HG02840 (cell line): ENCODE results near the gene WDR27.

Experiments
- ATAC-seq: cut with Tn5 transposase; IDR thresholded peaks from one replicate; pipeline ENCODE4 v1.9.1; 2021; ENCODE audit warnings: mild to moderate bottlenecking, moderate library complexity, moderate number of reproducible peaks; ENCODE audit not compliant: unreplicated experiment, low FRiP score

Gene WDR27

GRCh38 chr6:169701954-169702839 lies at the start of gene WDR27, which contains the start of gene C6orf120:
Gene WDR27, minus strand, starts transcription at chr6:169702029. Its CDS starts 13,024 bp downstream, at chr6:169689005.
Gene C6orf120, plus strand, starts transcription at chr6:169702126. Its CDS starts 334 bp downstream, at chr6:169702460.
- peak; percentile 96 for ATAC-seq

- no peak for ATAC-seq
These were observed 44.7 kb upstream of the WDR27 start for GRCh38 chr6:169746556-169746955.

- no peak for ATAC-seq
These were observed 43.6 kb upstream of the WDR27 start for GRCh38 chr6:169745405-169745804.

GRCh38 chr6:169741344-169741743 lies 39.5 kb upstream of the WDR27 start:
- no peak for ATAC-seq

- no peak for ATAC-seq
These were observed 37.2 kb upstream of the WDR27 start for GRCh38 chr6:169738976-169739529.

- ATAC-seq, result no peak
These were observed 36.6 kb upstream of the WDR27 start for GRCh38 chr6:169738204-169738975.

- no peak for ATAC-seq
These were observed 28.1 kb upstream of the WDR27 start for GRCh38 chr6:169729961-169730360.

- ATAC-seq, result no peak
These were observed 25.1 kb upstream of the WDR27 start for GRCh38 chr6:169726963-169727362.

- no peak for ATAC-seq
These were observed 24.2 kb upstream of the WDR27 start for GRCh38 chr6:169726049-169726400.

- ATAC-seq, result no peak
These were observed 23.6 kb upstream of the WDR27 start for GRCh38 chr6:169725125-169726048.

GRCh38 chr6:169724494-169725124 lies 22.8 kb upstream of the WDR27 start, which contains the start of gene PHF10:
Gene PHF10, minus strand, starts transcription at chr6:169724500. Its CDS starts 569 bp downstream, at chr6:169723931.
- peak; percentile 44 for ATAC-seq

GRCh38 chr6:169723991-169724493 lies 22.2 kb upstream of the WDR27 start:
- peak; percentile 45 for ATAC-seq

GRCh38 chr6:169723200-169723909 lies 21.5 kb upstream of the WDR27 start:
- peak; percentile 34 for ATAC-seq

GRCh38 chr6:169722362-169723199 lies 20.8 kb upstream of the WDR27 start:
- ATAC-seq, result peak; percentile 10

- no peak for ATAC-seq
These were observed 18.5 kb upstream of the WDR27 start for GRCh38 chr6:169720207-169720855.

- ATAC-seq, result no peak
These were observed 17.3 kb upstream of the WDR27 start for GRCh38 chr6:169719117-169719516.

GRCh38 chr6:169714595-169714994 lies 12.8 kb upstream of the WDR27 start:
- no peak for ATAC-seq
